Duodenal mucosa (tissue), 2 donors: ENCODE results near the gene WIPF1.

Experiments used
- H3K27ac ChIP-seq: one replicate; pipeline ENCODE4 v1.7.0; 2013; ENCODE audit warnings: low read depth, low read length
- H3K27me3 ChIP-seq, 2 donors: one replicate each; pipeline ENCODE4 v1.7.0; 2013; ENCODE audit warnings: low read length in 2 of 2, control low read depth in 1 of 2; ENCODE audit not compliant: insufficient read depth in 2 of 2, control insufficient read depth in 1 of 2
- H3K36me3 ChIP-seq, 2 donors: one replicate each; pipeline ENCODE4 v1.7.0; 2013; ENCODE audit warnings: low read length in 2 of 2, control low read depth in 1 of 2; ENCODE audit not compliant: insufficient read depth in 2 of 2, control insufficient read depth in 1 of 2
- H3K4me1 ChIP-seq, 2 donors: one replicate each; pipeline ENCODE4 v1.7.0; 2013; ENCODE audit warnings: low read length in 2 of 2, control low read depth in 1 of 2; ENCODE audit not compliant: insufficient read depth in 2 of 2, control insufficient read depth in 1 of 2
- H3K4me3 ChIP-seq, 2 donors: one replicate each; pipeline ENCODE4 v1.7.0; 2013; ENCODE audit warnings: low read length in 2 of 2, low read depth in 1 of 2
- H3K9ac ChIP-seq, 2 donors: one replicate each; pipeline ENCODE4 v1.7.0; 2013; ENCODE audit warnings: low read length in 2 of 2, low read depth in 1 of 2
- H3K9me3 ChIP-seq, 2 donors: one replicate each; pipeline ENCODE4 v1.7.0; 2013; ENCODE audit warnings: low read length in 2 of 2, control low read depth in 1 of 2; ENCODE audit not compliant: control insufficient read depth in 1 of 2

The WIPF1 gene

GRCh38 chr2:174611006-174611405 lies 13.4 kb upstream of the WIPF1 start:
- H3K9ac ChIP-seq, result no peak overlapping the region
- no peaks in the 10 kb centered on the region for H3K9me3 ChIP-seq
- no peaks in the 10 kb centered on the region for H3K36me3 ChIP-seq
- peaks cover 40 to 48% of the 10 kb centered on the region in 2 donors for H3K4me1 ChIP-seq
- H3K4me3 ChIP-seq, result no peak overlapping the region
- no peak overlapping the region for H3K27ac ChIP-seq
- H3K27me3 ChIP-seq, result no peaks in the 10 kb centered on the region

DNA sequence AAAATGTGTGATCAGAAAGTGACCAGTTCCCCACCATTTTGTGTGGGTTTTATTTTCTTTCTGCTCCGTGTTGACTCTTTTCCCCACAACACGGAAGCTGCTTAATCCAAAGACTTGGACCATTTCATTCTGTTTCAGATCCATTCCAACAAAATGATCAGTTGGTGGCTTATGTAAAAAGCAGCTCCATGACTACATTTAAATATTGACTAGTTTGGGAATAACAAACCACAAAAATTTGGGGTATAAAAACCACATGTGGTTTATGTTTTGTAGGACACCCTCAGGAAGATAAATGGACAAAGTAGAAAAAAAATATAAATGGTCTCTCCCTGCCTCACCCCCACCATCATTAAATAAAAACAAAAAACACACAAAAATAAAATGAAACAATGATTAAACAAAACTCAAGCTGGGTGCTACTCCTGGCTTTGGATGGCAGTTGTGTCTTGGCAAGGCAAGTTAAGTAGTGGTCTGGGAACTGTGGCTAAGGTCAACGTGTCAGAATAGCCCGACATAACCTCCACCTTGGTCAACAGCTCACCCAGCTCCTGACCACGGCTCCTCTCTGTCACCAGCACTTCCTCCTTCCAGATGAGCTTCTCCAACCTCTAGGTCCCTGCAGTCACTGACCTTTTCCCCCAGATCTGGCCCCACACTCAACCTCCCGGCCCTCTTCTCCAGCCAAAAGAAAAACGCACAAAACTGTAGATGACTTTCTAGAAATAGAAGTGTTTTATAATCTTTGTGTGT lies 12.8 kb upstream of the WIPF1 start:
- peaks cover 36 to 42% of the 10 kb centered on the region in 2 donors for H3K4me1 ChIP-seq
- H3K4me3 ChIP-seq, result no peak overlapping the region
- H3K9me3 ChIP-seq, result no peaks in the 10 kb centered on the region
- H3K27ac ChIP-seq, result no peak overlapping the region
- no peaks in the 10 kb centered on the region for H3K36me3 ChIP-seq
- no peak overlapping the region for H3K9ac ChIP-seq
- H3K27me3 ChIP-seq, result no peaks in the 10 kb centered on the region

GRCh38 chr2:174609261-174609660 lies 11.7 kb upstream of the WIPF1 start:
- Histone ChIP-seq H3K9ac (no peak overlapping the region), H3K27me3 (no peaks in the 10 kb centered on the region), H3K4me1 (peaks cover 35 to 40% of the 10 kb centered on the region in 2 donors), H3K9me3 (no peaks in the 10 kb centered on the region), H3K36me3 (no peaks in the 10 kb centered on the region), H3K4me3 (no peak overlapping the region), H3K27ac (no peak overlapping the region)

DNA sequence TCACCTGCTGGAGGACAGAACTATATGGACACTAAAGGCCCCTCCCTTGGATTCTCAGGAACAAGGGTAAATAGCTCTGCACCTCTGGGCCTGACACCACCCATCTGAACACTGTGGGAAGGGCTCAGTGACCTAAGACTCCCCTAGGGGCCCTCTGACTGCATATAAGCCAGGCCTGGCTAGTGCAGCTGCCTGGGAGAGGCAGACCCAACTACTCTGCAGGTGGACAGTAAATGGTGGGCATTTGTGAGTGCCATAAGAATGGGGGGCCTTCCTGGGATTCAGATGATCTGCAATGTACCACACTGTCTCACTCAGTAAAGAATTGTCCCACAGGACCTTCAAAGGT lies 11.2 kb upstream of the WIPF1 start:
- peaks cover 35 to 36% of the 10 kb centered on the region in 2 donors for H3K4me1 ChIP-seq
- no peak overlapping the region for H3K27ac ChIP-seq
- no peak overlapping the region for H3K4me3 ChIP-seq

DNA sequence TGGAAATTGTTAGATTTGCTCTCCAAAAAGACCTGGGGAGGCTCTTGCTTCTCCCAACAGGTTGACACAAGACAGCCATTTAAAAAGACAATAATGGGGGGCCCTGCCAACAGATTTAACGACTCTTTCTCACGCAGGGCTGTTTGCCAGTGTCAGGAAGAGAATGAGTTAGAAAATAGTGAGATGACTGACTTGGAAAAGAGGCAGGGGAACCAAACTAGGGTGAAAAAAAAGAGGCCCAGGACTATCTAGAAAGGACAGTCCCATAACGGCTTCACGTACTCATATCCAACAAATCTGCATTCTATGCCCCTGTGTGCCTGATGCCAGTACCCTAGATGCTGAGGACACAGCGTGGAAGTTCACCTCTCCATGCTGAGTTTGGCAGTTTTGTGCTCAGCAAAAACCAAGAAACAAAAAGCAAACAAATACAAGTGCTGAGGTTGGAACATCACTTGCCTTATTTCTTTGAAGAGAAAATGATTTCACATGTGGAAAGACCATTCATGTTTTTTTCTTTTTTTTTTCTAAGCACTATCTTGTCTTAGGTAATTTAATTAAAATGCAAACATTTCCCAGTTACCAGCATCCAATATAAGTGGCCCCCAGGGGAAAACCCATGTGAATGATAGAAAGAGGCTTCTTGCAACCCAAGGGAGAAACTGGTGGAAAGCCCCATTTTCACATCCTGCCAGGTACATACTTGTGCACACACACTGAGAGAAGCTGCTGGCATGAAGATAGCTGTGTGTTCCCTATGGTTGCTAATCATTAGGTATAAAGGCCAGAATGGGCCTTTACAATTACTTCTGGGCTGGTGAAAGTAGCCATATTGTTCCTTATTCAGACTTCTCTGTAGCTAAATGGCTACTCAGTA lies 10.6 kb upstream of the WIPF1 start:
- no peak overlapping the region for H3K4me3 ChIP-seq
- H3K4me1 ChIP-seq, result peaks cover 32 to 33% of the 10 kb centered on the region in 2 donors
- H3K27ac ChIP-seq, result no peak overlapping the region

More for the DNA sequence above, 11.2 kb upstream of the WIPF1 start:
- H3K36me3 ChIP-seq, result no peaks in the 10 kb centered on the region
- H3K27me3 ChIP-seq, result no peaks in the 10 kb centered on the region
- no peaks in the 10 kb centered on the region for H3K9me3 ChIP-seq
- H3K9ac ChIP-seq, result no peak overlapping the region

GRCh38 chr2:174607584-174607983 lies 10.0 kb upstream of the WIPF1 start:
- H3K4me1 ChIP-seq, result peaks cover 26 to 34% of the 10 kb centered on the region in 2 donors
- no peaks in the 10 kb centered on the region for H3K27me3 ChIP-seq
- no peaks in the 10 kb centered on the region for H3K36me3 ChIP-seq
- no peak overlapping the region for H3K9ac ChIP-seq
- H3K27ac ChIP-seq, result no peak overlapping the region
- H3K4me3 ChIP-seq, result no peak overlapping the region
- no peaks in the 10 kb centered on the region for H3K9me3 ChIP-seq

More for the DNA sequence above, 10.6 kb upstream of the WIPF1 start:
- no peak overlapping the region for H3K9ac ChIP-seq
- H3K27me3 ChIP-seq, result no peaks in the 10 kb centered on the region
- H3K36me3 ChIP-seq, result no peaks in the 10 kb centered on the region
- no peaks in the 10 kb centered on the region for H3K9me3 ChIP-seq

DNA sequence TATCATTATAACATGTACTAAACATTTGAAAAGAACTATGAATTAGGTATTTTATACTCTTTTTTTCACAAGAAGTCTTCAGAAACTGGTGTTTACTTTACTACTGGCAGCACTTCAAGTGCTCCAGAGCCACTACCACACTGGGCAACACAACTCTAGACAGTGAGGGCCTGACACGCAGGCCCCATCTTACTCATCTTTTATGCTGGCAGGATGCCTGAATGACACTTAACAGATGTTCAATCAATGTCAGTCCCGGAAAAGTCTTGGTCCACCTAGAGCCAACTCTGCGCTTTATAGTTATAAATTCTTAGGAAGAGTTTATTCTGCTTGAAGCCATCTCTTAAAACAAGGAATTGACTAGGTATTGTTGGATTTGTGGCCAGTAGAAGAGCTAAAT lies 8.7 kb upstream of the WIPF1 start:
- no peaks in the 10 kb centered on the region for H3K27me3 ChIP-seq
- no peak overlapping the region for H3K27ac ChIP-seq
- H3K4me3 ChIP-seq, result no peak overlapping the region
- no peaks in the 10 kb centered on the region for H3K9me3 ChIP-seq
- H3K36me3 ChIP-seq, result no peaks in the 10 kb centered on the region
- H3K9ac ChIP-seq, result no peak overlapping the region
- peaks cover 25 to 33% of the 10 kb centered on the region in 2 donors for H3K4me1 ChIP-seq

GRCh38 chr2:174605687-174606086 lies 8.1 kb upstream of the WIPF1 start:
- H3K27me3 ChIP-seq, result no peaks in the 10 kb centered on the region
- H3K27ac ChIP-seq, result no peak overlapping the region
- no peak overlapping the region for H3K4me3 ChIP-seq
- H3K9ac ChIP-seq, result no peak overlapping the region
- no peaks in the 10 kb centered on the region for H3K36me3 ChIP-seq
- H3K9me3 ChIP-seq, result no peaks in the 10 kb centered on the region
- peaks cover 22 to 27% of the 10 kb centered on the region in 2 donors for H3K4me1 ChIP-seq

GRCh38 chr2:174603280-174603679 lies 5.7 kb upstream of the WIPF1 start:
- no peaks in the 10 kb centered on the region for H3K36me3 ChIP-seq
- H3K27ac ChIP-seq, result no peak overlapping the region
- H3K4me1 ChIP-seq, result peaks cover 5 to 32% of the 10 kb centered on the region in 2 donors
- no peaks in the 10 kb centered on the region for H3K9me3 ChIP-seq
- no peak overlapping the region for H3K4me3 ChIP-seq
- no peak overlapping the region for H3K9ac ChIP-seq
- no peaks in the 10 kb centered on the region for H3K27me3 ChIP-seq

DNA sequence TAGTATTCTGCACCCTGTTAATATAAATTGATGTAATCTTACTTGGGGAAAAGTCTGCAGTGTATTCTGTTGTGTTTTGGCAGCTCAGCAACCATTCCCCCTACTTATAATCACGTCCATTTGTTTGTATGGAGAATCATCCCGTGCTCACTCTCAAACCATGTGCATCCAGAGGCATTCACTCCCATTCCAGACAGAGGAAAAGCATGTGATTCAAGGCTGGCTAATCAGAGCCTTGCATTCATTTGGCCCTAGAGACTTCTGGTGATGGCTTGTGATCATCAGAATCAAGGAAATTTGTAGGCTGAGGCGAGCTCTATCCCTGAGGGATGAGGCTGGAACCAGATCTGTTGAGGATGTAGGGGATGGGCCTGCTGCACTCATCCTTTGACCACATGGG lies 5.1 kb upstream of the WIPF1 start:
- peaks cover under 1 to 37% of the 10 kb centered on the region in 2 donors for H3K4me1 ChIP-seq
- H3K36me3 ChIP-seq, result no peaks in the 10 kb centered on the region
- no peak overlapping the region for H3K27ac ChIP-seq
- H3K9ac ChIP-seq, result no peak overlapping the region
- H3K4me3 ChIP-seq, result no peak overlapping the region
- H3K27me3 ChIP-seq, result no peaks in the 10 kb centered on the region
- no peaks in the 10 kb centered on the region for H3K9me3 ChIP-seq
